D721Med (cell line): ENCODE measurements around the gene OVAAL.

ENCODE experiments used
- DNase-seq: peaks from one replicate; pipeline ENCODE4 v3.0.0; 2011; ENCODE audit warnings: low spot score; ENCODE audit not compliant: insufficient read length
- FAIRE-seq: peaks from 2 replicates; lab custom pipeline; 2011; peaks lifted over from hg19 to GRCh38; lab: Jason Lieb, UNC
- CTCF ChIP-seq: IDR thresholded peaks from 2 replicates; pipeline ENCODE4 v1.5.1; 2012; ENCODE audit warnings: mild to moderate bottlenecking, control low read depth; ENCODE audit not compliant: insufficient read depth; ENCODE audit errors: missing control alignments

Gene OVAAL

GRCh38 chr1:180581635-180582039, 22.9 kb downstream of the OVAAL start:
- TF ChIP-seq CTCF = no peak
- DNase-seq = no peak
- no peak for FAIRE-seq

GRCh38 chr1:180584869-180585268, 26.1 kb downstream of the OVAAL start:
- no peak for FAIRE-seq

GRCh38 chr1:180585994-180586359, 27.2 kb downstream of the OVAAL start:
- no peak for TF ChIP-seq CTCF
- FAIRE-seq (no peak), DNase-seq (no peak)

More at GRCh38 chr1:180584869-180585268, 26.1 kb downstream of the OVAAL start:
- DNase-seq = no peak
- no peak for TF ChIP-seq CTCF

- DNase-seq = no peak
- no peak for FAIRE-seq
- no peak for TF ChIP-seq CTCF
These were observed 27.9 kb downstream of the OVAAL start for GRCh38 chr1:180586671-180587155.

GRCh38 chr1:180588121-180588520, 29.4 kb downstream of the OVAAL start:
- TF ChIP-seq CTCF = no peak
- DNase-seq (no peak), FAIRE-seq (no peak)

GRCh38 chr1:180590889-180591288, 32.1 kb downstream of the OVAAL start:
- FAIRE-seq (no peak), DNase-seq (no peak)
- TF ChIP-seq CTCF = no peak

- DNase-seq = no peak
- FAIRE-seq = no peak
- TF ChIP-seq CTCF = no peak
These were observed 34.6 kb downstream of the OVAAL start for GRCh38 chr1:180593382-180593781.
